UCSD-AML1 (cell line): ENCODE data around the gene CTSO.
"Not testable (repeated sequence)": the region's sequence is repeated elsewhere in the genome, so short reads cannot be mapped to it uniquely, and the experiment has no call there.

Source experiments
- DNase-seq: peaks from one replicate; lab custom pipeline; 2025; ENCODE audit not compliant: unreplicated experiment; lab: John Stamatoyannopoulos, UW

Gene CTSO

DNA sequence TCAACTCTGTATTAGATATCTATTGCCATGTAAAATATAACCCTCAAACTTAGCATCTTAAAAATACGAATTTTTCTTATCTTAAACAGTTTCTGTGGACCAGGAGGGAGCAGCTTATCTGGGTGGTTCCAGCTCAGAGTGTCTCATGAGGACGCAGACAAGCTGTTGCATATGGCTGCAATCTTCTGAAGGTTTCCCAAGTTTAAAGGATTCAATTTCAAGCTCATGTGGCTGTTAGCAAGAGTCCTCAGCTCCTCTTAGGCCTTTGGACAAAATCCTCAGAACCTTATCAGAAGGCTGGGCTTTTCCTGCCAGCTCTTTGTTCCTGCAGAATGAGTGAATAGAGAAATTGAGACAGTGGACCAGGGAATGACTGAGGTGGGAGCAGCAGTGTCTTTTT, 2.8 kb upstream of the CTSO start:
- no peak for DNase-seq

GRCh38 chr4:155954939-155955338, 1.3 kb upstream of the CTSO start:
- no peak for DNase-seq

GRCh38 chr4:155954118-155954685, 536 bp upstream of the CTSO start:
- DNase-seq, result no peak

DNA sequence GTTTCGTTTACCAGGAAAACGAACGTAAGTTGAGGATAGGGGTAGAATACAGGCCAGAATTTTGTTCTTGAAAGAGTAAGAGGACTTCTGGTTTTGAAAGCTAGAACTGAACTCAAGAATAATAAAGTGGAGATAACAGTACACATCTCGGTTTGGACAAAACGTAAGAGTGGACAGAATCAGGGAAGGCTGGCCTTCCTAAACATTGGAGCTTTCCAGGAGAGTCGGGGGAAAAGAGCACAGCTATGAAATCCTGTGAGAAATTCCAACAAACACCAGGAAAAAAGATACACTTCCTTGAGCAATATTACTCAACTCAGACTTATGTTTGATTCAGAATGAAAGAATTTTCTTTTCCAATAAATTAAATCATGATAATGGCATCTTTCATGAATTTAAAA, 1.2 kb downstream of the CTSO start:
- DNase-seq, result no peak

GRCh38 chr4:155950461-155950860, 3.2 kb downstream of the CTSO start:
- DNase-seq, result no peak

GRCh38 chr4:155948541-155948940, 5.1 kb downstream of the CTSO start:
- no peak for DNase-seq

DNA sequence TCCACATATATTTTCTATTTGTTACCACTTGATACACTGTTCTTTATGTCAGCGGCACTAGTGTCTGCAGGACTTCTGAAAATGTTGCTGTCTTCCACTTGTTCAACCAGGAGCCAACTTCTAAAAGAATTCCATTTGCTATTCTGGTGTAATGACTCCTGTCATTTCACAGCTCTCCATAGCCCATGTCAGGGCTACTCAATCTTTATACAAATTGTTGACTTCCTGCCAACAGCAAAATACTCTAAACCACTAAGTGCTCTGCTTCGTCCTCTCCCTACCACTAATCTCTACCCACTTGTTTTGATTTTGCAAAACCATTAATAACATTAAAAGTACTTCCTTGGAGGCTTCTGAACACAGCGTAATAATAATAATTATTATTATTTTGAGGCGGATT, 7.2 kb downstream of the CTSO start:
- DNase-seq, result no peak

DNA sequence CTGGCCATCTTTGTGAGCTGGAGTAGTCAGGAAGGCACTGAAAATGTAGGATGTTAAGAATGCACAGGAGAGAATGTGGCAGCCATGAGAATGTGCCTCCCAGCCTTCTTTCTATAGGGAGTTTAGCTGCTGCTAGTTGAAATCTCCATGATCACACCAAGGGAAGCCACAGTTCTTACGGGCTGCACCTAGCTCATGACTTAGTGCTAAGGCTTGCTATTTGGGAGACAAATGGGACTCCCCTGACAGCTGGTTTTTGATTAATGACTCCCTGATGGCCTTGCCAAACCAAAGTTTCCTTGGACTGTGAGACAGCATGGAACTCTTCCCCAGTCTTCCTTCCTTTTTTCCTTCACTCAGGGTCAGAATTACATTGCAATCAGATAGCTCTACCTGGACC, 9.2 kb downstream of the CTSO start:
- DNase-seq, result no peak

GRCh38 chr4:155943605-155944291, 9.9 kb downstream of the CTSO start:
- DNase-seq, result no peak

GRCh38 chr4:155941820-155942219, 11.8 kb downstream of the CTSO start:
- DNase-seq, result no peak

DNA sequence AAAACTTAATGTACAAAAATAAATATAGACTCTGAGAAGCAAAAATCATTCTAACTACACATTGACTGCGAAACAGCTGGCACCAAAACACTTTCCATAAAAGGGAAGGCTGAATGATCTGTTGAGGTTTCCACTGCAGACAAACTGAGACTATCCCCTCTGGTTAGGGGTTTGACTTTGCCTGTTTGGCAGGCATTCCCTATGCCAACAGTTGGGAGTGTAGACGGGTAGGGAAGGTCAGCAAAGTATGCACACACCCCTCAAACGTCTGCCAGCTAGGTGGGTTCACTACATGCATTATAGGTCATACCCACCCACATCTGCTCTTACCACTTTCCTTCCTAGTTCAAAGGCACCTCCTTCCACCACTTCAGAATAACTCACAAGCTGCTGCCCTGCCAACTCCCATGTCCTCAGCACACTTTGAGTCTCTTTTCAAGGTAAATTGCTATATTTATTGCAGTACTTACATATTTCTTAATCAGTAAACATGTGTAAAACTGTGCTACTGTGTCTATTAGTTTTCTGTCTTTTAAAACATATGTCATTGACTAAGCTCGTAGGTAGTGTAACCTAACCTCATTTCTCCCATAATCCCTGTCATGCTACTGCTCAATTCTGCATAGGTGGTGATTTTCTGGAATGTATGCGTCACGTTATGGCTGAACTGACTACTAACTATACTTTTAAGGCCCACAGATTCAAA, 12.4 kb downstream of the CTSO start:
- no peak for DNase-seq

DNA sequence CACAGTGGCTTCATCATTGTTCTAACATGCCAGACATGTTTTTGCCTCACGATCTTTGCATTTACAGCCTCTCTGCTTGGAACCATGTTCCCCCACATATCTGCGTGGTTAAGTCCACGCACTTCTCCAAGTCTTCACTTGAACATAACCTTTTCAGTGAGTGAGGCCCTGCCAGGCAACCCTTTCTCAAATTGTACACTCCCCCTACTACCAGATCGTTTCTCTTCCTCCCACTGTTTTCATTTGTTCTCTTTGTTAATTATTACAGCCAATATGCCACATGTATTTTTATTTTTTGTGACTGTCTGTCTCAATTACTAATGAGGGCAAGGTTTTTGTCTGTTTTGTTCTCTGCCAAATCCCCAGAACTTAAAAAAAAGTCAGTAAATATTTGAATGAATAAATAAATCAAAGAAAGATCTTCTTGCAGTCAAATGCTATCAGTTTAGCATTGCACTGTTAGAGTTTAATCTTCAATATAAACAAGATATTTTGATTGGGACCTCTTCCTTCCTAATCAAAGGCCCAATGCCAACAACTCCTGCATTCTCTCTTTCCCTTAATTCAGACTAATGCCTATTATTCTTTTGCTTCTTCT, 18.2 kb downstream of the CTSO start:
- DNase-seq, result no peak

DNA sequence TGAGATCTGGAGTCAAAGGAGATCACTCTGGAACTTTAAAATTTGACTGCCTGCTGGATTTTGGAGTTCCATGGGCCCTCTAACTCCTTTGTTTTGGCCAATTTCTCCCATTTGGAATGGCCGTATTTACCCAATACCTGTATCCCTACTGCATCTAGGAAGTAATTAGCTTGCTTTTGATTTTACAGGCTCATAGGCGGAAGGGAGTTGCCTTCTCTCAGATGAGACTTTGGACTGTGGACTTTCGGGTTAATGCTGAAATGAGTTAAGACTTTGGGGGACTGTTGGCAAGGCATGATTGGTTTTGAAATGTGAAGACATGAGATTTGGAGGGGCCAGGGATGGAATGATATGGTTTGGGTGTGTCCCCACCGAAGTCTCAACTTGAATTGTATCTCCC, 19.0 kb downstream of the CTSO start:
- DNase-seq, result not testable (repeated sequence)

DNA sequence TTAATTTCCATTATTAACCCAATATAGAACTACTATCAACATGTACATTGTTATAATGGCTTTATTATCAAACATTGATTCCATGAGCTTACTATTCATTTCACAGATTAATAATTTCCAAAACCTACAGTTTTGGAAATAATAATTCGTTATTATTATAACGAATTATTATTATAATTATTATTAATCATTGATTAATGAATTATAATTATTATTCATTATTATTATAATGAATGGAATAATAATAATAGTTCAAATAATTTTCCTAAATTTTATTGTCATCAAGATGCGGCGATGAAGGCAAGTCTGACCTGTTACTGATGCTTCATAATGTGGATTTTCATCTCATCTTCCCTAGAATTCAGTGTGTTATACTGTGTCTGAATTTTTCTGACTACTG, 22.0 kb downstream of the CTSO start:
- no peak for DNase-seq

GRCh38 chr4:155930330-155930729, 23.3 kb downstream of the CTSO start:
- no peak for DNase-seq

DNA sequence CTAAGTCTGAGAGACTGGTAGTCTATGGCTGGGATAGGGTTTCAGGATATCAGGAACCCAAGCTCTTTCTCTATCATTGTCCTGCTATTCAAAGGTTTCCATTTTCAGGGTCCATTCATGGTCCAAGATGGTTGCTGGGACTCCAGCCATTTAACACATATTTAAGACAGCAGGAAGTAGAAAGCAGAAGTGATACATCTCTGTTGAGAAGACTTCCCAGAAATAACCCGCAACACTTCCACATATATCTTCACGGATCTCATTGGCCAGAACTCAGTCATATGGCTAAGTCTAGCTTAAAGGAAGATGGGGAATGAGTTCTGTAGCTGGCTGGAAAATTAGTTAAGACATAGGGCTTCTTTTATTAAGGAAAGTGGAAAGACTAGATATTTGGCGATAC, 23.8 kb downstream of the CTSO start:
- DNase-seq, result no peak

- DNase-seq, result no peak
Observed at GRCh38 chr4:155924637-155925036, 29.0 kb downstream of the CTSO start.

DNA sequence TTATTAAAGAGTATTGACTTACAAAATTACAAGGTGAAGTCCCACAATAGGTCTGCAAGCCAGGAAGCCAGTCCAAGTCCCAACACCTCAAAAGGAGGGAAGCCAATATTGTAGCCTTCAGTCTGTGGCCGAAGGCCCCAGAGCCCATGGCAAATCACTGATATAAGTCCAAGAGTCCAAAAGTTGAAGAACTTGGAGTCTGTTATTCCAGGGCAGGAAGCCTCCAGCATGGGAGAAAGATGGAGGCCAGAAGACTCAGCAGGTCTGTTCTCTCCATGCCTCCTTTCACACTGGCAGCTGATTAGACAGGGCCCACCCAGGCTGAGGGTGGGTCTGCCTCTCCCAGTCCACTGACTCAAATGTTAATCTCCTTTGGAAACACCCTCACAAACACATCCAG, 32.1 kb downstream of the CTSO start:
- DNase-seq, result no peak

GRCh38 chr4:155914782-155915181, 38.9 kb downstream of the CTSO start:
- no peak for DNase-seq

- DNase-seq, result no peak
Observed at GRCh38 chr4:155911905-155912304, 41.8 kb downstream of the CTSO start.

DNA sequence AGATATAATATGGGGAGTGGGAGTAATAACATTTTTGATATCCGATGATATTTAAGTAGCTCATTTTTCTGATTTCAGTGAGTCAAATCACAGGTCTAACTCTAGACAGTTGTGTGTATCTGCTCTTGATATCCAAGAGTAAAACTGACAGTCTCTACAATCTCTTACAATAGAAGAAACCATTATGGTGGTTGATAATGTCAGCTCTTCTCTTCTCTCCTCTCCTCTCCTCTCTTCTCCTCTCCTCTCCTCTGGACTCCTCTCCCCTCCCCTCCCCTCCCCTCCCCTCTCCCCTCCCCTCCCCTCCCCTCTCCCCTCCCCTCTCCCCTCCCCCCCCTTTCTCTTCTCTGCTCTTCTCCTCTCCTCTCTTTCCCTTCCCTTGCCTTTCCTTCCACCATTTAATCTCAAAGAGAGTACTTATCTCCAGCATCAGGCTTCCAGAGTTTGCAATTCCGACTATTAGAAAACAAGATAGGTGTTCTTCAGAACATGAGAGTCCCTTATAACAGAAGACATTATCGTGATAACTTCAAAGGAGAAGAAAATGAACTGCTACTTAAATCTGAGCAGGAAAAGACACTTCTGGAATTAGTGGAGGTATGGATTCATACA, 43.9 kb downstream of the CTSO start:
- DNase-seq, result no peak
